ENCODE data around the gene UFL1.
A peak's percentile ranks its signal among the peaks of the same experiment; 100 is the strongest.

The UFL1 gene

GRCh38 chr6:96575359-96575758 is 53.8 kb downstream of the UFL1 start:
- H3F3A ChIP-seq (ENCODE audit: insufficient read depth, low read length): no peaks in the 10 kb centered on the region
- H3K9me3 ChIP-seq (ENCODE audit: low read length): peaks cover 14% of the 10 kb centered on the region; the same call in 1 of the 2 replicates
- H3K79me2 ChIP-seq (ENCODE audit: insufficient read depth, low read length): no peaks in the 10 kb centered on the region
- no peaks in the 10 kb centered on the region for H3K27me3 ChIP-seq (ENCODE audit: insufficient read depth, low read length)
- TF ChIP-seq, protein P1, sequence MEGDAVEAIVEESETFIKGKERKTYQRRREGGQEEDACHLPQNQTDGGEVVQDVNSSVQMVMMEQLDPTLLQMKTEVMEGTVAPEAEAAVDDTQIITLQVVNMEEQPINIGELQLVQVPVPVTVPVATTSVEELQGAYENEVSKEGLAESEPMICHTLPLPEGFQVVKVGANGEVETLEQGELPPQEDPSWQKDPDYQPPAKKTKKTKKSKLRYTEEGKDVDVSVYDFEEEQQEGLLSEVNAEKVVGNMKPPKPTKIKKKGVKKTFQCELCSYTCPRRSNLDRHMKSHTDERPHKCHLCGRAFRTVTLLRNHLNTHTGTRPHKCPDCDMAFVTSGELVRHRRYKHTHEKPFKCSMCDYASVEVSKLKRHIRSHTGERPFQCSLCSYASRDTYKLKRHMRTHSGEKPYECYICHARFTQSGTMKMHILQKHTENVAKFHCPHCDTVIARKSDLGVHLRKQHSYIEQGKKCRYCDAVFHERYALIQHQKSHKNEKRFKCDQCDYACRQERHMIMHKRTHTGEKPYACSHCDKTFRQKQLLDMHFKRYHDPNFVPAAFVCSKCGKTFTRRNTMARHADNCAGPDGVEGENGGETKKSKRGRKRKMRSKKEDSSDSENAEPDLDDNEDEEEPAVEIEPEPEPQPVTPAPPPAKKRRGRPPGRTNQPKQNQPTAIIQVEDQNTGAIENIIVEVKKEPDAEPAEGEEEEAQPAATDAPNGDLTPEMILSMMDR (IDR thresholded peaks at IDR 0.05; ENCODE audit: low read length): no peak
- TF ChIP-seq EZH2 (IDR thresholded peaks at IDR 0.05; ENCODE audit: borderline replicate concordance, low read length): no peak
- H3K36me3 ChIP-seq (ENCODE audit: insufficient read depth, low read length): no peaks in the 10 kb centered on the region; the same call in 1 of the 2 replicates
- H3K4me2 ChIP-seq (ENCODE audit: low read length): no peak overlapping the region
- no peaks in the 10 kb centered on the region for H3K9me2 ChIP-seq (ENCODE audit: low read depth, low read length)
- H3K4me3 ChIP-seq (ENCODE audit: low read depth, low read length, poor library complexity, severe bottlenecking): no peak overlapping the region
- H2AFZ ChIP-seq (ENCODE audit: low read length): no peak overlapping the region
- no peak overlapping the region for H3K27ac ChIP-seq (ENCODE audit: low read depth, low read length, poor library complexity, severe bottlenecking)
- H3K4me1 ChIP-seq (ENCODE audit: insufficient read depth, low read length, severe bottlenecking): peaks cover 24% of the 10 kb centered on the region
- no peaks in the 10 kb centered on the region for H4K20me1 ChIP-seq (ENCODE audit: insufficient read depth, low read length)
- no peak overlapping the region for H3K9ac ChIP-seq (ENCODE audit: low read length)

DNA sequence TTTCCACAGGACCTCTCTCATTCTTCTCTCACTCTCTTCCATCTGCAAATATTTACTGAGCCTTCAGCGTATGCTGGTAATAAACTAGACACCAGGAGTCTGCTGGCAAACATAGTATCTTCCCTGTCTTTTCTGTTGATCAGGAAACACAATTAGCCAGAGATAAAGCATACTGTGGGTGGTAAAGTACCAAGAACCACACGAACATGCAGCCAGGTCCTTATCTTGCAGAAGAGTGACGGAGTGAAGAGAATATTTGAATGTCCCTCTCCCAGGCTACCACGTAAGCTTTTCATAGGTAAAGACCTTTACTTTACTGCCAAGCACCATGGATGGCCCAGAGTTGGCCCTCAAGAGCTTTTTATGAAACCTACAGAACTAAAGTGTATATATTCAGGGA is 54.6 kb downstream of the UFL1 start:
- no peaks in the 10 kb centered on the region for H3K79me2 ChIP-seq (ENCODE audit: insufficient read depth, low read length)
- H3K36me3 ChIP-seq (ENCODE audit: insufficient read depth, low read length): no peaks in the 10 kb centered on the region; the same call in 1 of the 2 replicates
- TF ChIP-seq EZH2 (IDR thresholded peaks at IDR 0.05; ENCODE audit: borderline replicate concordance, low read length): no peak
- TF ChIP-seq, protein P1 (IDR thresholded peaks at IDR 0.05; ENCODE audit: low read length): no peak
- peaks cover 9% of the 10 kb centered on the region; the same call in 1 of the 2 replicates for H3K9me3 ChIP-seq (ENCODE audit: low read length)
- H3K4me2 ChIP-seq (ENCODE audit: low read length): no peak overlapping the region
- H3K4me3 ChIP-seq (ENCODE audit: low read depth, low read length, poor library complexity, severe bottlenecking): no peak overlapping the region
- H3K9me2 ChIP-seq (ENCODE audit: low read depth, low read length): no peaks in the 10 kb centered on the region
- H4K20me1 ChIP-seq (ENCODE audit: insufficient read depth, low read length): no peaks in the 10 kb centered on the region
- H2AFZ ChIP-seq (ENCODE audit: low read length): no peak overlapping the region
- no peaks in the 10 kb centered on the region for H3F3A ChIP-seq (ENCODE audit: insufficient read depth, low read length)
- peaks cover 30% of the 10 kb centered on the region for H3K4me1 ChIP-seq (ENCODE audit: insufficient read depth, low read length, severe bottlenecking)
- no peak overlapping the region for H3K9ac ChIP-seq (ENCODE audit: low read length)
- H3K27ac ChIP-seq (ENCODE audit: low read depth, low read length, poor library complexity, severe bottlenecking): no peak overlapping the region
- H3K27me3 ChIP-seq (ENCODE audit: insufficient read depth, low read length): no peaks in the 10 kb centered on the region

DNA sequence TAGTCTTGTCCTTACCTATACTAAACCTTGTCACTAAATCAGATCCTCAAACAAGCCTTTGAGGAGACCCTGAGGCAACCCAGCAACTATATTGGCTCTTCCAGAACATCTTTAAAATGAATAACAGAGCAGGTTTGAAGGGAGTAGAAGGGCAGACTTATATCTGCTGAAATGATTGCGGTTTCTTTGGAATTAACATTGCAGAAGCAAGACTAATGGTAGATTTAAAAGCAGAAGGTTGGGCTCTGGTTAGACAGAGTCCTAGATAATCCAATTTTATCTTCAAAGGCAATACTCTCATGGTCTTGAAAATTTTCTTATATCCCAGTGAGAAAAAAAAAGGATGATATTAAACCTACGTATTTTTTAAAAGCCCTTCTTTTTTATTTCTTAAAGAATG is 60.4 kb downstream of the UFL1 start:
- Histone ChIP-seq H3K9me3 (ENCODE audit: low read length) (no peaks in the 10 kb centered on the region), H3K4me1 (ENCODE audit: insufficient read depth, low read length, severe bottlenecking) (peaks cover 65% of the 10 kb centered on the region), H3K79me2 (ENCODE audit: insufficient read depth, low read length) (no peaks in the 10 kb centered on the region), H3K4me3 (ENCODE audit: low read depth, low read length, poor library complexity, severe bottlenecking) (no peak overlapping the region), H3K36me3 (ENCODE audit: insufficient read depth, low read length) (no peaks in the 10 kb centered on the region), H3K9me2 (ENCODE audit: low read depth, low read length) (no peaks in the 10 kb centered on the region), H3K27ac (ENCODE audit: low read depth, low read length, poor library complexity, severe bottlenecking) (peak overlapping the region; percentile 61), H4K20me1 (ENCODE audit: insufficient read depth, low read length) (no peaks in the 10 kb centered on the region), H2AFZ (ENCODE audit: low read length) (no peak overlapping the region), H3K9ac (ENCODE audit: low read length) (no peak overlapping the region), H3K27me3 (ENCODE audit: insufficient read depth, low read length) (no peaks in the 10 kb centered on the region), H3K4me2 (ENCODE audit: low read length) (peak overlapping the region; percentile 5; the same call in 1 of the 2 replicates), H3F3A (ENCODE audit: insufficient read depth, low read length) (no peaks in the 10 kb centered on the region)
- TF ChIP-seq EZH2 (IDR thresholded peaks at IDR 0.05; ENCODE audit: borderline replicate concordance, low read length): no peak
- TF ChIP-seq, protein P1 (IDR thresholded peaks at IDR 0.05; ENCODE audit: low read length): no peak

All from OCI-LY1 (cell line).